K562 (cell line): ENCODE results near the gene WFIKKN2. TPM values are rescaled to one million over a fixed set of nuclear protein-coding genes. Genes with fewer than 3 reads are reported as not detected.

Experiments used
- E4F1 ChIP-seq: fragments of 250-450 bp; sonication (Bioruptor Pico); IDR thresholded peaks from 2 replicates; pipeline ENCODE4 v1.5.0; 2021; ENCODE audit warnings: mild to moderate bottlenecking, borderline replicate concordance
- HDAC6 ChIP-seq: IDR thresholded peaks from 2 replicates; pipeline ENCODE4 v1.6.1; 2012; ENCODE audit warnings: low read depth, mild to moderate bottlenecking, control low read depth, inconsistent platforms, low read length, moderate library complexity
- IRF1 ChIP-seq: sonication (generic); formaldehyde crosslinking; IDR thresholded peaks from 2 replicates; pipeline ENCODE4 v1.8.0; 2022; ENCODE audit warnings: missing genetic modification reagents, mild to moderate bottlenecking, borderline replicate concordance
- KDM1A ChIP-seq, 2 experiments: fragments of 450-650 bp; IDR thresholded peaks; 2 replicates each; pipeline ENCODE4 v1.6.1; 2016; ENCODE audit warnings: mild to moderate bottlenecking in 2 of 2
- KLF16 ChIP-seq: IDR thresholded peaks from 2 replicates; pipeline ENCODE4 v1.6.1; 2016; ENCODE audit warnings: antibody characterized with exemption
- POLR2AphosphoS5 ChIP-seq: IDR thresholded peaks from 2 replicates; pipeline ENCODE4 v1.6.1; 2011; ENCODE audit warnings: mild to moderate bottlenecking, low read depth, low read length, moderate library complexity; ENCODE audit not compliant: control insufficient read depth, insufficient read depth
- PURB ChIP-seq: sonication (generic); formaldehyde crosslinking; IDR thresholded peaks from 2 replicates; pipeline ENCODE4 v1.9.0; 2021; ENCODE audit warnings: low read depth, mild to moderate bottlenecking, missing genetic modification reagents
- SP2 ChIP-seq: IDR thresholded peaks from 2 replicates; pipeline ENCODE4 v1.6.1; 2011; ENCODE audit warnings: mild to moderate bottlenecking, low read depth, low read length, moderate library complexity; ENCODE audit not compliant: poor library complexity, severe bottlenecking; ENCODE audit errors: extremely low read depth
- SRSF1 ChIP-seq: fragments of 200-400 bp; formaldehyde crosslinking; IDR thresholded peaks from 2 replicates; pipeline ENCODE4 v1.6.1; 2017; ENCODE audit warnings: mild to moderate bottlenecking, low read depth, low read length, moderate library complexity
- ZNF143 ChIP-seq: sonication (generic); formaldehyde crosslinking; IDR thresholded peaks from 2 replicates; pipeline ENCODE4 v1.9.0; 2022; ENCODE audit warnings: mild to moderate bottlenecking, missing genetic modification reagents
- ZNF239 ChIP-seq: fragments of 250-450 bp; sonication (Bioruptor Pico); IDR thresholded peaks from 2 replicates; pipeline ENCODE4 v1.4.0; 2020; ENCODE audit warnings: mild to moderate bottlenecking
- ZNF586 ChIP-seq: fragments of 450-650 bp; formaldehyde crosslinking; conservative IDR thresholded peaks from 2 replicates; pipeline ENCODE4 v1.4.0; 2020; ENCODE audit warnings: mild to moderate bottlenecking, moderate library complexity
- polyA plus RNA-seq, 8 experiments: library from polyadenylated mRNA; depleted of rRNA in 4 of 8; stranded (reverse) in 5 of 8; unstranded in 3 of 8; fragments of >200 nt; fragmentation: Nextera tagmentation in 2 of 8; fragmentation: Illumina TruSeq in 1 of 8; extraction: Ambion mirVana in 2 of 8; extraction: Trizol in 1 of 8; gene quantifications; 2 replicates each; pipeline versions ENCODE4 v1.2.1 to v1.2.3, GENCODE V29; 2011 to 2014; ENCODE audit warnings: inconsistent platforms in 1 of 8, missing spikeins in 1 of 8
- total RNA-seq, 7 experiments: library from RNA; depleted of rRNA in 6 of 7; stranded (reverse); fragments of >200 nt in 6 of 7; fragmentation: Illumina TruSeq in 2 of 7; extraction: Trizol in 2 of 7; gene quantifications; 2 replicates each; pipeline versions ENCODE4 v1.2.1 to v1.2.3, GENCODE V29; 2011 to 2021; ENCODE audit warnings: low replicate concordance in 1 of 7
- TF ChIP-seq, protein P1 (sequence below): fragments of 150-350 bp; IDR thresholded peaks from 2 replicates; pipeline ENCODE4 v1.6.1; 2014; ENCODE audit warnings: low read depth, mild to moderate bottlenecking, low read length, borderline replicate concordance
- TF ChIP-seq, protein P2 (sequence below): fragments of 450-650 bp; formaldehyde crosslinking; IDR thresholded peaks from 2 replicates; pipeline ENCODE4 v1.4.0; 2022; ENCODE audit warnings: missing genetic modification characterization
- TF ChIP-seq, protein P3 (sequence below): sonication (generic); formaldehyde crosslinking; IDR thresholded peaks from 2 replicates; pipeline ENCODE4 v1.8.0; 2022; ENCODE audit warnings: missing genetic modification reagents, mild to moderate bottlenecking, moderate library complexity, borderline replicate concordance

Gene WFIKKN2
- total and polyA plus RNA-seq, 9 of the 15 experiments (the other 6 are each of a cell fraction or from before 2014, with no cell fraction given), result 0.07 TPM; not detected in 8

- TF ChIP-seq, protein P1, sequence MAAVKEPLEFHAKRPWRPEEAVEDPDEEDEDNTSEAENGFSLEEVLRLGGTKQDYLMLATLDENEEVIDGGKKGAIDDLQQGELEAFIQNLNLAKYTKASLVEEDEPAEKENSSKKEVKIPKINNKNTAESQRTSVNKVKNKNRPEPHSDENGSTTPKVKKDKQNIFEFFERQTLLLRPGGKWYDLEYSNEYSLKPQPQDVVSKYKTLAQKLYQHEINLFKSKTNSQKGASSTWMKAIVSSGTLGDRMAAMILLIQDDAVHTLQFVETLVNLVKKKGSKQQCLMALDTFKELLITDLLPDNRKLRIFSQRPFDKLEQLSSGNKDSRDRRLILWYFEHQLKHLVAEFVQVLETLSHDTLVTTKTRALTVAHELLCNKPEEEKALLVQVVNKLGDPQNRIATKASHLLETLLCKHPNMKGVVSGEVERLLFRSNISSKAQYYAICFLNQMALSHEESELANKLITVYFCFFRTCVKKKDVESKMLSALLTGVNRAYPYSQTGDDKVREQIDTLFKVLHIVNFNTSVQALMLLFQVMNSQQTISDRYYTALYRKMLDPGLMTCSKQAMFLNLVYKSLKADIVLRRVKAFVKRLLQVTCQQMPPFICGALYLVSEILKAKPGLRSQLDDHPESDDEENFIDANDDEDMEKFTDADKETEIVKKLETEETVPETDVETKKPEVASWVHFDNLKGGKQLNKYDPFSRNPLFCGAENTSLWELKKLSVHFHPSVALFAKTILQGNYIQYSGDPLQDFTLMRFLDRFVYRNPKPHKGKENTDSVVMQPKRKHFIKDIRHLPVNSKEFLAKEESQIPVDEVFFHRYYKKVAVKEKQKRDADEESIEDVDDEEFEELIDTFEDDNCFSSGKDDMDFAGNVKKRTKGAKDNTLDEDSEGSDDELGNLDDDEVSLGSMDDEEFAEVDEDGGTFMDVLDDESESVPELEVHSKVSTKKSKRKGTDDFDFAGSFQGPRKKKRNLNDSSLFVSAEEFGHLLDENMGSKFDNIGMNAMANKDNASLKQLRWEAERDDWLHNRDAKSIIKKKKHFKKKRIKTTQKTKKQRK, result no peak
- TF ChIP-seq KDM1A (IDR thresholded peaks at IDR 0.05), result no peak; a peak in 1 of 4 replicates
- TF ChIP-seq KLF16, result no peak
- no peak for TF ChIP-seq E4F1 (CRISPR knock-in tag)
- TF ChIP-seq HDAC6, result no peak
- TF ChIP-seq, protein P2, sequence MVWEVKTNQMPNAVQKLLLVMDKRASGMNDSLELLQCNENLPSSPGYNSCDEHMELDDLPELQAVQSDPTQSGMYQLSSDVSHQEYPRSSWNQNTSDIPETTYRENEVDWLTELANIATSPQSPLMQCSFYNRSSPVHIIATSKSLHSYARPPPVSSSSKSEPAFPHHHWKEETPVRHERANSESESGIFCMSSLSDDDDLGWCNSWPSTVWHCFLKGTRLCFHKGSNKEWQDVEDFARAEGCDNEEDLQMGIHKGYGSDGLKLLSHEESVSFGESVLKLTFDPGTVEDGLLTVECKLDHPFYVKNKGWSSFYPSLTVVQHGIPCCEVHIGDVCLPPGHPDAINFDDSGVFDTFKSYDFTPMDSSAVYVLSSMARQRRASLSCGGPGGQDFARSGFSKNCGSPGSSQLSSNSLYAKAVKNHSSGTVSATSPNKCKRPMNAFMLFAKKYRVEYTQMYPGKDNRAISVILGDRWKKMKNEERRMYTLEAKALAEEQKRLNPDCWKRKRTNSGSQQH (CRISPR knock-in tag), result 0 out of 2 replicates have a peak, but pooled peaks have one; percentile 47
- TF ChIP-seq ZNF143, result no peak
- TF ChIP-seq ZNF586 (CRISPR knock-in tag), result no peak
- TF ChIP-seq PURB, result no peak
- no peak for TF ChIP-seq POLR2AphosphoS5
- no peak for TF ChIP-seq ZNF239 (CRISPR knock-in tag)
- TF ChIP-seq, protein P3, sequence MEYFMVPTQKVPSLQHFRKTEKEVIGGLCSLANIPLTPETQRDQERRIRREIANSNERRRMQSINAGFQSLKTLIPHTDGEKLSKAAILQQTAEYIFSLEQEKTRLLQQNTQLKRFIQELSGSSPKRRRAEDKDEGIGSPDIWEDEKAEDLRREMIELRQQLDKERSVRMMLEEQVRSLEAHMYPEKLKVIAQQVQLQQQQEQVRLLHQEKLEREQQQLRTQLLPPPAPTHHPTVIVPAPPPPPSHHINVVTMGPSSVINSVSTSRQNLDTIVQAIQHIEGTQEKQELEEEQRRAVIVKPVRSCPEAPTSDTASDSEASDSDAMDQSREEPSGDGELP, result peak; percentile 98
- no peak for TF ChIP-seq SRSF1
- peak; percentile 25 for TF ChIP-seq SP2
- TF ChIP-seq IRF1, result no peak
These were observed 32.2 kb downstream of the WFIKKN2 start (continued) for GRCh38 chr17:50867363-50868139.
